BE2C (cell line): ENCODE data around the gene ISM2.

Source experiments
- DNase-seq: peaks from one replicate; pipeline ENCODE4 v3.0.0-alpha.2; 2020
- H3K27me3 ChIP-seq: fragments of 250-450 bp; sonication (Bioruptor Pico); 2 replicates; pipeline ENCODE4 v1.5.1; 2020; ENCODE audit warnings: mild to moderate bottlenecking
- H3K36me3 ChIP-seq: fragments of 250-450 bp; sonication (Bioruptor Pico); 2 replicates; pipeline ENCODE4 v1.5.1; 2020; ENCODE audit warnings: mild to moderate bottlenecking
- H3K4me1 ChIP-seq: fragments of 250-450 bp; sonication (Bioruptor Pico); 2 replicates; pipeline ENCODE4 v1.5.1; 2020
- H3K4me3 ChIP-seq: 2 replicates; pipeline ENCODE4 v1.5.1; 2011; ENCODE audit warnings: low read depth, low read length
- H3K9me3 ChIP-seq: fragments of 250-450 bp; sonication (Bioruptor Pico); 2 replicates; pipeline ENCODE4 v1.5.1; 2020
- TF ChIP-seq, protein P1 (sequence below): IDR thresholded peaks from 2 replicates; pipeline ENCODE4 v1.5.1; 2012; ENCODE audit warnings: mild to moderate bottlenecking, low read depth, low read length

Gene ISM2

GRCh38 chr14:77424862-77425261 is 73.8 kb downstream of the ISM2 start:
- peaks cover 32% of the 10 kb centered on the region for H3K36me3 ChIP-seq
- H3K4me3 ChIP-seq, result no peak overlapping the region
- H3K4me1 ChIP-seq, result no peaks in the 10 kb centered on the region
- DNase-seq, result no peak
- TF ChIP-seq, protein P1, sequence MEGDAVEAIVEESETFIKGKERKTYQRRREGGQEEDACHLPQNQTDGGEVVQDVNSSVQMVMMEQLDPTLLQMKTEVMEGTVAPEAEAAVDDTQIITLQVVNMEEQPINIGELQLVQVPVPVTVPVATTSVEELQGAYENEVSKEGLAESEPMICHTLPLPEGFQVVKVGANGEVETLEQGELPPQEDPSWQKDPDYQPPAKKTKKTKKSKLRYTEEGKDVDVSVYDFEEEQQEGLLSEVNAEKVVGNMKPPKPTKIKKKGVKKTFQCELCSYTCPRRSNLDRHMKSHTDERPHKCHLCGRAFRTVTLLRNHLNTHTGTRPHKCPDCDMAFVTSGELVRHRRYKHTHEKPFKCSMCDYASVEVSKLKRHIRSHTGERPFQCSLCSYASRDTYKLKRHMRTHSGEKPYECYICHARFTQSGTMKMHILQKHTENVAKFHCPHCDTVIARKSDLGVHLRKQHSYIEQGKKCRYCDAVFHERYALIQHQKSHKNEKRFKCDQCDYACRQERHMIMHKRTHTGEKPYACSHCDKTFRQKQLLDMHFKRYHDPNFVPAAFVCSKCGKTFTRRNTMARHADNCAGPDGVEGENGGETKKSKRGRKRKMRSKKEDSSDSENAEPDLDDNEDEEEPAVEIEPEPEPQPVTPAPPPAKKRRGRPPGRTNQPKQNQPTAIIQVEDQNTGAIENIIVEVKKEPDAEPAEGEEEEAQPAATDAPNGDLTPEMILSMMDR, result no peak
- H3K27me3 ChIP-seq, result no peaks in the 10 kb centered on the region
- no peaks in the 10 kb centered on the region for H3K9me3 ChIP-seq
